Progenitor cell of endocrine pancreas (in vitro differentiated cells): ENCODE data around the gene CNGA4. TPM values are rescaled to one million over a fixed set of nuclear protein-coding genes. Genes with fewer than 3 reads are reported as not detected.
"Not testable (repeated sequence)": the region's sequence is repeated elsewhere in the genome, so short reads cannot be mapped to it uniquely, and the experiment has no call there.

Experiments used
- DNase-seq: peaks from one replicate; pipeline ENCODE4 v3.0.0; 2021; ENCODE audit warnings: low spot score; ENCODE audit not compliant: unreplicated experiment
- H3K27ac Mint-ChIP-seq: 2 replicates; pipeline ENCODE4 v1.8.0; 2021; ENCODE audit warnings: mild to moderate bottlenecking, moderate library complexity, mixed read lengths
- H3K27me3 Mint-ChIP-seq: 2 replicates; pipeline ENCODE4 v1.8.0; 2021; ENCODE audit warnings: mixed read lengths
- H3K36me3 Mint-ChIP-seq: 2 replicates; pipeline ENCODE4 v1.8.0; 2022; ENCODE audit warnings: mixed read lengths; ENCODE audit not compliant: insufficient read depth
- H3K4me1 Mint-ChIP-seq: 2 replicates; pipeline ENCODE4 v1.8.0; 2021; ENCODE audit warnings: low read depth, mixed read lengths
- H3K4me3 Mint-ChIP-seq: 2 replicates; pipeline ENCODE4 v1.8.0; 2021; ENCODE audit warnings: low read depth, mild to moderate bottlenecking, moderate library complexity, mixed read lengths
- H3K9me3 Mint-ChIP-seq: 2 replicates; pipeline ENCODE4 v1.8.0; 2021; ENCODE audit warnings: low read depth, mixed read lengths
- total RNA-seq: library from RNA; stranded (reverse); gene quantifications from 2 replicates; pipeline ENCODE4 v1.2.1, GENCODE V29; 2021
- TF ChIP-seq, protein P1 (sequence below): fragments of 200-600 bp; sonication (generic); IDR thresholded peaks from one replicate; pipeline ENCODE4 v1.5.0; 2021; ENCODE audit warnings: antibody characterized with exemption, mild to moderate bottlenecking; ENCODE audit not compliant: unreplicated experiment

Gene CNGA4
- total RNA-seq, 1 donor from 2014 or later, result 2.1 TPM

DNA sequence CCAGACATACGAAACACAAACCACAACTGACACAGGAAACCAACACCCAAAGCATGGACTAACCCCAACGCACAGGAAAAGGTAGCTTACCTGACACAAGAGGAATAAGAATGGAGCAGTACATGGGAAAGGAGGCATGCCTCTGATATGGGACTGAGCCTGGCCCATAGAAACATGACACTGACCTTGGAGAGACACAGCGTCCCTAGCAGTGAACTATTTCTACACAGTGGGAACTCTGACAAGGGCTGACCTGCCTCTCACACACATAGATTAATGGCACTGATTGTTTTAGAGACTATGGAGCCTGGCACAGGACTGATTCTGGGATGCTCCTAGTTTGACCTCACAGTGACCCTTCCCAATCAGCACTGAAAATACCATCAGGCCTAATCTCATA is 32.7 kb downstream of the CNGA4 start:
- no peak for DNase-seq
- TF ChIP-seq, protein P1, sequence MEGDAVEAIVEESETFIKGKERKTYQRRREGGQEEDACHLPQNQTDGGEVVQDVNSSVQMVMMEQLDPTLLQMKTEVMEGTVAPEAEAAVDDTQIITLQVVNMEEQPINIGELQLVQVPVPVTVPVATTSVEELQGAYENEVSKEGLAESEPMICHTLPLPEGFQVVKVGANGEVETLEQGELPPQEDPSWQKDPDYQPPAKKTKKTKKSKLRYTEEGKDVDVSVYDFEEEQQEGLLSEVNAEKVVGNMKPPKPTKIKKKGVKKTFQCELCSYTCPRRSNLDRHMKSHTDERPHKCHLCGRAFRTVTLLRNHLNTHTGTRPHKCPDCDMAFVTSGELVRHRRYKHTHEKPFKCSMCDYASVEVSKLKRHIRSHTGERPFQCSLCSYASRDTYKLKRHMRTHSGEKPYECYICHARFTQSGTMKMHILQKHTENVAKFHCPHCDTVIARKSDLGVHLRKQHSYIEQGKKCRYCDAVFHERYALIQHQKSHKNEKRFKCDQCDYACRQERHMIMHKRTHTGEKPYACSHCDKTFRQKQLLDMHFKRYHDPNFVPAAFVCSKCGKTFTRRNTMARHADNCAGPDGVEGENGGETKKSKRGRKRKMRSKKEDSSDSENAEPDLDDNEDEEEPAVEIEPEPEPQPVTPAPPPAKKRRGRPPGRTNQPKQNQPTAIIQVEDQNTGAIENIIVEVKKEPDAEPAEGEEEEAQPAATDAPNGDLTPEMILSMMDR, result no peak
- Mint-ChIP-seq H3K27me3 (no peaks in the 10 kb centered on the region), H3K36me3 (peaks cover 5% of the 10 kb centered on the region), H3K4me3 (no peak overlapping the region), H3K4me1 (no peaks in the 10 kb centered on the region), H3K27ac (no peak overlapping the region), H3K9me3 (peaks cover 9% of the 10 kb centered on the region)

DNA sequence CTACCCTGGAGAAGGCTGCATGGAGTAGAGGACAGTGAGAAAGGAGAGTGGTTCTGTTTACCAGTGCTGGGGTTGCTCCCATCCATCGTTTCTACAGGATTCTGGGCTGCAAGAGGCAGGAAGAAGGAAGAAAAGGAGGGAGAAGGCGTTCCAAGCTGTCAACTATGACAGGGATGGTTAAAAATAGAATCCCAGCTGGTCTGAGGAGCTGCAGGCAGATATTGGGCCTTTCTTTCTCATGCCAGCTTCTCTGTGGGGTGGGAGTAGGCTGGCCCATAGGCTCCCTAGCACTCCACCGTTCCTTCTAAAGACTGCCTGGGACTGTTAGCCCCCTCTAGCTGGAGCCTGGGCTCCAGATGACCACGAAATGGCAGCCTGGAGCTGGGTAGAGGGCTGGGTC is 34.3 kb downstream of the CNGA4 start:
- no peak overlapping the region for H3K4me3 Mint-ChIP-seq
- no peaks in the 10 kb centered on the region for H3K4me1 Mint-ChIP-seq
- peaks cover 9% of the 10 kb centered on the region for H3K9me3 Mint-ChIP-seq
- DNase-seq, result no peak
- H3K27ac Mint-ChIP-seq, result no peak overlapping the region
- H3K27me3 Mint-ChIP-seq, result no peaks in the 10 kb centered on the region
- TF ChIP-seq, protein P1, result no peak
- H3K36me3 Mint-ChIP-seq, result peaks cover 7% of the 10 kb centered on the region

GRCh38 chr11:6280809-6281208 is 41.9 kb downstream of the CNGA4 start:
- H3K27ac Mint-ChIP-seq, H3K4me3 Mint-ChIP-seq, H3K36me3 Mint-ChIP-seq, DNase-seq, H3K9me3 Mint-ChIP-seq: not testable (repeated sequence)
- peaks cover 15% of the 10 kb centered on the region for H3K27me3 Mint-ChIP-seq
- H3K4me1 Mint-ChIP-seq, result peaks cover 14% of the 10 kb centered on the region

DNA sequence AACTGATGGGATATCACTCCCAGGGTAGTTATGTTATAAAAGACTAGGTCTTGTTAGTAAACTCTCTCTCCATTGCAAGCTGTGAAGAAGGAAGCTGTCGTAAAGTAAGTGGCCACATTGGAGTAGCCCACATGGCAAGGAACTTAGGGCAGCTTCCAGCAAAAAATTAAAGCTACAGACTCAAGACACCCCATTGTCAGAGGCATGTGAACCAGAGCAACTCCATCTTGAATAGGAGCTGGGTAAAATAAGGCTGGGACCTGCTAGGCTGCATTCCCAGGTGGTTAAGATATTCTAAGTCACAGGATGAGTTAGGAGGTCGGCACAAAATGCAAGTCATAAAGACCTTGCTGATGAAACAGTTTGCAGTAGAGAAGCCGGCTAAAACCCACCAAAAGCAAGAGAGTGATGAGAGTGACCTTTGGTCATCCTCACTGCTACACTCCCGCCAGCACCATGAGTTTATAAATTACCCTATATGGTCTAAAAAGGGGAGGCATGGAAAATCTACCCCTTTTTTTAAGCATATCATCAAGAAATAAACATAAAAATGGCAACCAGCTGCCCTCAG is 44.6 kb downstream of the CNGA4 start:
- peaks cover 14% of the 10 kb centered on the region for H3K4me1 Mint-ChIP-seq
- no peak overlapping the region for H3K4me3 Mint-ChIP-seq
- no peaks in the 10 kb centered on the region for H3K9me3 Mint-ChIP-seq
- no peak overlapping the region for H3K27ac Mint-ChIP-seq
- no peaks in the 10 kb centered on the region for H3K36me3 Mint-ChIP-seq
- no peak for DNase-seq
- H3K27me3 Mint-ChIP-seq, result peaks cover 15% of the 10 kb centered on the region
- TF ChIP-seq, protein P1, result no peak

- Mint-ChIP-seq H3K27ac (no peak overlapping the region), H3K27me3 (peaks cover 16% of the 10 kb centered on the region), H3K4me1 (peaks cover 14% of the 10 kb centered on the region), H3K36me3 (no peaks in the 10 kb centered on the region), H3K4me3 (no peak overlapping the region), H3K9me3 (no peaks in the 10 kb centered on the region)
- DNase-seq, result no peak
- TF ChIP-seq, protein P1, result no peak
These were observed 45.4 kb downstream of the CNGA4 start for GRCh38 chr11:6284250-6284649.

GRCh38 chr11:6285019-6285418 is 46.1 kb downstream of the CNGA4 start:
- H3K27me3 Mint-ChIP-seq, result peaks cover 17% of the 10 kb centered on the region
- no peak overlapping the region for H3K27ac Mint-ChIP-seq
- no peak overlapping the region for H3K4me3 Mint-ChIP-seq
- H3K9me3 Mint-ChIP-seq, result no peaks in the 10 kb centered on the region
- TF ChIP-seq, protein P1, result no peak
- DNase-seq, result no peak
- H3K36me3 Mint-ChIP-seq, result no peaks in the 10 kb centered on the region
- H3K4me1 Mint-ChIP-seq, result peaks cover 14% of the 10 kb centered on the region
